Lower leg skin (tissue), 4 donors: Measurements from ENCODE around the gene GRIA1. TPM values are rescaled to one million over a fixed set of nuclear protein-coding genes. Genes with fewer than 3 reads are reported as not detected.

Experiments
- DNase-seq, 2 donors: peaks; one replicate each; pipeline ENCODE4 v3.0.0-alpha.2; 2019; ENCODE audit warnings: low spot score in 2 of 2
- H3K4me3 ChIP-seq: fragments of 200-600 bp; sonication (generic); 2 replicates; pipeline ENCODE4 v1.5.1; 2017; ENCODE audit warnings: mild to moderate bottlenecking, low read depth; ENCODE audit not compliant: poor library complexity, severe bottlenecking
- POLR2A ChIP-seq, 2 donors: fragments of 450-650 bp; IDR thresholded peaks; one replicate each; pipeline ENCODE4 v1.6.1; 2016 to 2017; ENCODE audit warnings: antibody characterized with exemption in 2 of 2, mild to moderate bottlenecking in 1 of 2, moderate library complexity in 1 of 2
- WGBS, 2 donors: methylation state at CpG; one replicate each; pipeline ENCODE4 v1.1.5; 2018; 5-methylcytosine and 5-hydroxymethylcytosine counted together
- intact Hi-C: fragments of 100-400 bp; cut with DNase I; formaldehyde crosslinking; loops from one replicate; pipeline ENCODE4 v1.15.0; 2023; ENCODE audit warnings: low total_unique reads
- total RNA-seq, 4 donors: library from RNA; depleted of rRNA; stranded (reverse); fragments of >200 nt; gene quantifications; one replicate each; pipeline ENCODE4 v1.1.0, GENCODE V29; 2016
- TF ChIP-seq, protein P1 (sequence below), 3 donors: fragments of 450-650 bp; IDR thresholded peaks; one replicate each; pipeline ENCODE4 v1.5.1; 2016; ENCODE audit warnings: antibody characterized with exemption in 3 of 3, mild to moderate bottlenecking in 3 of 3, moderate library complexity in 2 of 3

GRIA1 gene
- total RNA-seq, 4 donors from 2014 or later, result 0.08 to 2.3 (median 0.40) TPM

DNA sequence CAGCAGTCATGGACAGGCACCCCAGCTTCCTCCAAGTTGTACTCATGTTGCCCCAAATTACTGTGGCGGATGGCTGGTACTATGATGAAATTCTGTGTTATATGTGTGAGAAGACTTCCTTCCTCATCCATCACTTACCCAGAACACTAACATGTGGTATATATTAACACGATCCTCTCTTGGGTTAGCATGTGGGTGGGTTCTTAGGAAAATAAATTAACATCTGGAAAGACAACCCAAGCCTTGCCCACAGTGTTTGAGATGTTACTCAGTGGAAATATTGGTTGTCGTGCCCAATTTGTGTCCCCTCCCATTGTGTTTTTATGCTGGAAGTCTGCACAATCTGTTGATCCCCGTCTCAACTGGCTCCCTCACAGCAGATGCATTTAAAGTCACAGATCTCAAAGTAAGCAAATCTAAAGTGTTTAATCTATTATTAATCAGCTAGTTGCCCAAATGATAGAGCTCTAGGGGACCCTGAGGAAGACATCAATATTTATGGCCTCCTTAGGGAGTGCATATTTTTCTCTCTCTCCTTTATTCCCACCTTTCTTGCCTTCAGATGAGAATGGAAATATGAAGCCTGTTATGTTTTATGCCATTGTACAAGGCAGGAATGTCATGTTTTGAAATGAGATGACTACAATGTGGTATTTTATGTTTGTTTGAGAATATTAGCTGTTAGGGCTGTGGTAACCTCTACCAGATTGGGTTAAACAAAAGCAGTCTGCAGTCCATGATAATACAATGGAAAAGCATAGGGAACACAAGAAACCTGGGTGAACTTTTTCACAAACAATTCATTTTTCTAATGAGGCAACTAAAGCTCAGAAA, 93.9 kb downstream of the GRIA1 start:
- 37 to 41% methylated on average over 4 of the region's 4 CpGs for WGBS, 2 donors
- no peak for TF ChIP-seq POLR2A (IDR thresholded peaks at IDR 0.05)
- TF ChIP-seq, protein P1, sequence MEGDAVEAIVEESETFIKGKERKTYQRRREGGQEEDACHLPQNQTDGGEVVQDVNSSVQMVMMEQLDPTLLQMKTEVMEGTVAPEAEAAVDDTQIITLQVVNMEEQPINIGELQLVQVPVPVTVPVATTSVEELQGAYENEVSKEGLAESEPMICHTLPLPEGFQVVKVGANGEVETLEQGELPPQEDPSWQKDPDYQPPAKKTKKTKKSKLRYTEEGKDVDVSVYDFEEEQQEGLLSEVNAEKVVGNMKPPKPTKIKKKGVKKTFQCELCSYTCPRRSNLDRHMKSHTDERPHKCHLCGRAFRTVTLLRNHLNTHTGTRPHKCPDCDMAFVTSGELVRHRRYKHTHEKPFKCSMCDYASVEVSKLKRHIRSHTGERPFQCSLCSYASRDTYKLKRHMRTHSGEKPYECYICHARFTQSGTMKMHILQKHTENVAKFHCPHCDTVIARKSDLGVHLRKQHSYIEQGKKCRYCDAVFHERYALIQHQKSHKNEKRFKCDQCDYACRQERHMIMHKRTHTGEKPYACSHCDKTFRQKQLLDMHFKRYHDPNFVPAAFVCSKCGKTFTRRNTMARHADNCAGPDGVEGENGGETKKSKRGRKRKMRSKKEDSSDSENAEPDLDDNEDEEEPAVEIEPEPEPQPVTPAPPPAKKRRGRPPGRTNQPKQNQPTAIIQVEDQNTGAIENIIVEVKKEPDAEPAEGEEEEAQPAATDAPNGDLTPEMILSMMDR (IDR thresholded peaks at IDR 0.05), result no peak
- intact Hi-C loops, result no loop called here
- no peak overlapping the region for H3K4me3 ChIP-seq
- no peak for DNase-seq

DNA sequence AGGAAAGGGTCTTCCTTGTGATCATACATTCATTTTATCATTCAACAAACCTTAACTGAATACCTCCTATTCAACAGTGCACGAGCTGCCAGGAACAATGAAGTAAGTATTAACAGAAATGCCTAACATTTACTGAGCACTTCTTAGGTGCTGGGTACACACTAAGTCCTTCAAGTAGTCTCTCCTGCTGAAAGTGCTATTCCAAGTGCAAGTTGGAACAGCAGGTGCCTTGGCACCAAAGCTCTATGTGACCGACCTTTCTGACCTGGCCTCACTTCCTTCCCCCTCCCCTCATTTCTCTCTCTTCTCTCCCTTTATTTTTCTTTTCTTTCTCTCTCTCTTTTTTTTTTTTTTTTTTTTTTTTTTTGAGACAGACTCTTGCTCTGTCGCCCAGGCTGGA, 94.5 kb downstream of the GRIA1 start:
- no peak for TF ChIP-seq POLR2A (IDR thresholded peaks at IDR 0.05)
- TF ChIP-seq, protein P1 (IDR thresholded peaks at IDR 0.05), result no peak
- H3K4me3 ChIP-seq, result no peak overlapping the region
- intact Hi-C loops, result no loop called here
- WGBS, 2 donors, result 65 to 69% methylated on average over 3 of the region's 3 CpGs
- DNase-seq, result no peak

DNA sequence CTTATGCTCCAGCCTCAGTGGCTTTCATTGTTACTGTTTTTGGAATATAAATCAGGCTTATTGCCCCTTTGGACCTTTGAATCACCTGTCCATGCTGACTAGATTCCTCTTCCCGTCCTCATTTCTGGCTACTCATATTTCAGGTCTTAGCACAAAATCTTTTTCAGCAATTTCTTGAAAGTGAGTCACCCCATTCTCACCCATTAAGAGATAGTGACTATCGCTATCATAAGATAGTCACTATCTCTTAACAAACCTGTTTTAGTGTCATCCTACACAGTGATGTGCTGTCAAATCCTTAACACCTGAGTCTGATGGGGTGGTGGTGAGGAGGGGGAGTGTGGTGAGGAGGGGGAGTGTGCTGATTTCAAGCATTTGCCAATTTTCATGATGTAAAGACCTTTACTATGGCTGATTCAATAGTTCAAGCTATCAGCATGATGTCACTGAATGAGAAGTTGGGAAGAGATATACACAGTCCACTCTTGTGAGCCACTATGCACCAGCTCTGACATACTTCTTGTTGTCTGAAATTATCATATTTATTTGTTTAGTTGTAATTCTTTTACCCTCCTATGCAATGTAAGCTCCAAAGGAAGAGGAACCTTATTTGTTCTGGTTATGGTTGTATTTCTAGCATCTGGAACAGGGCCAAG, 95.3 kb downstream of the GRIA1 start:
- TF ChIP-seq, protein P1 (IDR thresholded peaks at IDR 0.05), result no peak
- no peak for TF ChIP-seq POLR2A (IDR thresholded peaks at IDR 0.05)
- intact Hi-C loops, result no loop called here
- no peak for DNase-seq
- no peak overlapping the region for H3K4me3 ChIP-seq
- 46 to 92% methylated on average over 2 of the region's 2 CpGs for WGBS, 2 donors

DNA sequence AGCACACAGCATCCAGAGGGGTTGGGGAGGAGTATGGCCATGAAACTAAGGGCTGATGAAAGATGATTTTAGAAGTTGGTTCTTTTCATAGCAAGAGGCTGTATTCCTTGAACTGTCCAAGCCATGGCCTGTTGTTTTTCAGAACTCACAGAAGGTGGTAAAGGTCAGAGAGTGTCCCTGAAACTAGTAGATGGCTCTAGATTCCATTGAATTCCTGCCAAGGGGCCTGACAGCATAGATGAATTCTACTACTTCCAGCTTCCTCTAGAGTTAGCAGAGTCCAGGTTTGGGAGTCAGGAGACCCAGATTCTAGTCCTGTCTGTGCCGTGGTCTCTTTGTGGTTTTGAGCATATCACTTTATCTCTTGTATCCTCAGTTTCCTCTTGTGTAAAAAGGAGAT, 101.6 kb downstream of the GRIA1 start:
- intact Hi-C loops, result no loop called here
- DNase-seq, result no peak
- TF ChIP-seq, protein P1 (IDR thresholded peaks at IDR 0.05), result no peak
- no peak for TF ChIP-seq POLR2A (IDR thresholded peaks at IDR 0.05)
- 73 to 93% methylated on average over 1 of the region's 1 CpG for WGBS, 2 donors
- no peak overlapping the region for H3K4me3 ChIP-seq

DNA sequence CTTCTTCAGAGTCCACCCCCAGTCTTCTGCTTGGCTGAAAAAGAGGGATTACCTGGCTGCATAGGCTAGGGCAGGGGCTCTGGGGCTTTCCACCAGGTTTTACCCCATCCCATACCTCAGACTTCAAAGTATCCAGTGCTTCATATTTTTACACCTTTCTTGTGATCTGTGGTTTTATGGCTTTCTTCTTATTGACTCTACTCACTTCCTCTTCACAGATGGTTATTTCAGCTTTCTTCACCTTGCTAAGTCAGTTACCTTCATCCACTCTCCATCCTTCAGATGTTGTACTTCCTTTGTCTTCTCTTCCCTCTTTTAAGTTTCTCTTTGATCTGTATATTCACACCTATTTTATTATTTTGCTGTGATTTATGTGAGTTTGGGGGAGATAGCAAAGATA, 104.3 kb downstream of the GRIA1 start:
- DNase-seq, result no peak
- intact Hi-C loops, result no loop called here
- H3K4me3 ChIP-seq, result no peak overlapping the region
- no peak for TF ChIP-seq POLR2A (IDR thresholded peaks at IDR 0.05)
- TF ChIP-seq, protein P1 (IDR thresholded peaks at IDR 0.05), result no peak
